ENCODE measurements around the gene ZNF234. TPM values are rescaled to one million over a fixed set of nuclear protein-coding genes. Genes with fewer than 3 reads are reported as not detected.
A peak's percentile ranks its signal among the peaks of the same experiment; 100 is the strongest.

The ZNF234 gene
- total RNA-seq, result 7.9 TPM

- intact Hi-C loops (cut with DNase I), result loop anchor here (1.0 kb wide), 5 partner anchors 23 to 164 kb away; partner anchors contain the start of genes ZNF224, ZNF225 and ZNF235
- Histone ChIP-seq H3K9me3 (peaks cover 0 to 11% of the 10 kb centered on the region in 2 donors), H3K27me3 (no peaks in the 10 kb centered on the region), H3K36me3 (peaks cover 18 to 24% of the 10 kb centered on the region in 2 donors), H3K4me1 (peaks cover 0 to 10% of the 10 kb centered on the region in 2 donors), H3K27ac (peak within 1 kb of the TSS; percentile 59 to 80), H3K4me3 (peak within 1 kb of the TSS; percentile 69 to 96)
- DNase-seq (ENCODE audit: low spot score in 2 of 2), result peak; percentile 35 to 88
- TF ChIP-seq, protein P1, sequence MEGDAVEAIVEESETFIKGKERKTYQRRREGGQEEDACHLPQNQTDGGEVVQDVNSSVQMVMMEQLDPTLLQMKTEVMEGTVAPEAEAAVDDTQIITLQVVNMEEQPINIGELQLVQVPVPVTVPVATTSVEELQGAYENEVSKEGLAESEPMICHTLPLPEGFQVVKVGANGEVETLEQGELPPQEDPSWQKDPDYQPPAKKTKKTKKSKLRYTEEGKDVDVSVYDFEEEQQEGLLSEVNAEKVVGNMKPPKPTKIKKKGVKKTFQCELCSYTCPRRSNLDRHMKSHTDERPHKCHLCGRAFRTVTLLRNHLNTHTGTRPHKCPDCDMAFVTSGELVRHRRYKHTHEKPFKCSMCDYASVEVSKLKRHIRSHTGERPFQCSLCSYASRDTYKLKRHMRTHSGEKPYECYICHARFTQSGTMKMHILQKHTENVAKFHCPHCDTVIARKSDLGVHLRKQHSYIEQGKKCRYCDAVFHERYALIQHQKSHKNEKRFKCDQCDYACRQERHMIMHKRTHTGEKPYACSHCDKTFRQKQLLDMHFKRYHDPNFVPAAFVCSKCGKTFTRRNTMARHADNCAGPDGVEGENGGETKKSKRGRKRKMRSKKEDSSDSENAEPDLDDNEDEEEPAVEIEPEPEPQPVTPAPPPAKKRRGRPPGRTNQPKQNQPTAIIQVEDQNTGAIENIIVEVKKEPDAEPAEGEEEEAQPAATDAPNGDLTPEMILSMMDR (IDR thresholded peaks at IDR 0.05), result no peak
These were observed at the start of gene ZNF234 for GRCh38 chr19:44141191-44142058. TSS of gene ZNF234 (plus strand) at chr19:44141554. CDS start at chr19:44144633, 3,079 bp downstream.

GRCh38 chr19:44092108-44092507, 49.2 kb upstream of the ZNF234 start:
- Histone ChIP-seq H3K27ac (no peak overlapping the region), H3K4me1 (no peaks in the 10 kb centered on the region), H3K4me3 (no peak overlapping the region), H3K36me3 (peaks cover 10 to 15% of the 10 kb centered on the region in 2 donors), H3K9me3 (peaks cover 0 to 6% of the 10 kb centered on the region in 2 donors), H3K27me3 (no peaks in the 10 kb centered on the region)
- no peak for DNase-seq (ENCODE audit: low spot score in 2 of 2)
- TF ChIP-seq, protein P1 (IDR thresholded peaks at IDR 0.05), result no peak
- intact Hi-C loops (cut with DNase I), result loop anchor here (5.0 kb wide), 2 partner anchors 120 to 265 kb away; partner anchors contain the start of genes ZNF112 and ZNF227

GRCh38 chr19:44093931-44094765, 47.2 kb upstream of the ZNF234 start, which contains the start of gene ZNF224:
TSS of gene ZNF224 (plus strand) at chr19:44094361. CDS start at chr19:44097874, 3,513 bp downstream.
- intact Hi-C loops (cut with DNase I), result loop anchor here (1.0 to 5.0 kb wide), 7 partner anchors 19 to 263 kb away; partner anchors contain the start of genes ZNF112, ZNF225, ZNF227 and ZNF234
- peak within 1 kb of the TSS; percentile 66 to 67 for H3K27ac ChIP-seq

DNA sequence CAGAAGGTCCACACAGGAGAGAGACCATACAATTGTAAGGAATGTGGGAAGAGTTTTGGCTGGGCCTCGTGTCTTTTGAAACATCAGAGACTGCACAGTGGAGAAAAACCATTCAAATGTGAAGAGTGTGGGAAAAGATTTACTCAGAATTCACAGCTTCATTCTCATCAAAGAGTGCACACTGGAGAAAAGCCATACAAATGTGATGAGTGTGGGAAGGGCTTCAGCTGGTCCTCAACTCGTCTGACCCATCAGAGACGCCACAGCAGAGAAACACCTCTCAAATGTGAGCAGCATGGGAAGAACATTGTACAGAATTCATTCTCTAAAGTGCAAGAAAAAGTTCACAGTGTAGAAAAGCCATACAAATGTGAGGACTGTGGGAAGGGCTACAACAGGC, 33.6 kb upstream of the ZNF234 start:
- TF ChIP-seq, protein P1 (IDR thresholded peaks at IDR 0.05), result no peak
- no peak overlapping the region for H3K4me3 ChIP-seq
- intact Hi-C loops (cut with DNase I), result no loop called here
- H3K36me3 ChIP-seq, result peaks cover 48 to 49% of the 10 kb centered on the region in 2 donors
- H3K4me1 ChIP-seq, result no peaks in the 10 kb centered on the region
- no peak overlapping the region for H3K27ac ChIP-seq
- no peak for DNase-seq (ENCODE audit: low spot score in 2 of 2)
- H3K9me3 ChIP-seq, result peaks cover 58 to 96% of the 10 kb centered on the region in 2 donors
- H3K27me3 ChIP-seq, result no peaks in the 10 kb centered on the region

More at GRCh38 chr19:44093931-44094765, 47.2 kb upstream of the ZNF234 start, which contains the start of gene ZNF224:
- DNase-seq (ENCODE audit: low spot score in 2 of 2), result peak; percentile 66 to 95
- TF ChIP-seq, protein P1 (IDR thresholded peaks at IDR 0.05), result no peak
- Histone ChIP-seq H3K36me3 (peaks cover 26 to 28% of the 10 kb centered on the region in 2 donors), H3K27me3 (no peaks in the 10 kb centered on the region), H3K9me3 (peaks cover 0 to 21% of the 10 kb centered on the region in 2 donors), H3K4me1 (no peaks in the 10 kb centered on the region), H3K4me3 (peak within 1 kb of the TSS; percentile 80 to 86)

GRCh38 chr19:44109458-44109857, 31.9 kb upstream of the ZNF234 start:
- Histone ChIP-seq H3K27ac (no peak overlapping the region), H3K4me3 (no peak overlapping the region), H3K9me3 (peaks cover 53 to 79% of the 10 kb centered on the region in 2 donors), H3K27me3 (no peaks in the 10 kb centered on the region), H3K4me1 (peaks cover 0 to 5% of the 10 kb centered on the region in 2 donors), H3K36me3 (peaks cover 31 to 32% of the 10 kb centered on the region in 2 donors)
- DNase-seq (ENCODE audit: low spot score in 2 of 2), result no peak
- intact Hi-C loops (cut with DNase I), result no loop called here
- TF ChIP-seq, protein P1 (IDR thresholded peaks at IDR 0.05), result no peak
